Parathyroid adenoma (tissue), 2 donors: ENCODE results near the gene CDH1.

Experiments used
- H2AFZ ChIP-seq: fragments of 300-600 bp; sonication (generic); one replicate; pipeline ENCODE4 v1.7.0; 2017; ENCODE audit warnings: antibody characterized with exemption, mild to moderate bottlenecking
- H3K27ac ChIP-seq: fragments of 300-600 bp; sonication (generic); one replicate; pipeline ENCODE4 v1.7.0; 2017
- H3K27me3 ChIP-seq: fragments of 300-600 bp; sonication (generic); one replicate; pipeline ENCODE4 v1.7.0; 2017; ENCODE audit warnings: low read length; ENCODE audit not compliant: control insufficient read depth, insufficient read depth
- H3K36me3 ChIP-seq: fragments of 300-600 bp; sonication (generic); one replicate; pipeline ENCODE4 v1.7.0; 2017; ENCODE audit warnings: low read length; ENCODE audit not compliant: control insufficient read depth, insufficient read depth
- H3K4me1 ChIP-seq: fragments of 300-600 bp; sonication (generic); one replicate; pipeline ENCODE4 v1.7.0; 2017; ENCODE audit warnings: control low read depth
- H3K4me2 ChIP-seq: fragments of 300-600 bp; sonication (generic); one replicate; pipeline ENCODE4 v1.7.0; 2017; ENCODE audit warnings: low read length
- H3K4me3 ChIP-seq: fragments of 300-600 bp; sonication (generic); one replicate; pipeline ENCODE4 v1.7.0; 2017; ENCODE audit warnings: low read depth, low read length
- H3K79me2 ChIP-seq: fragments of 300-600 bp; sonication (generic); one replicate; pipeline ENCODE4 v1.7.0; 2017; ENCODE audit warnings: control low read depth
- H3K9ac ChIP-seq: fragments of 300-600 bp; sonication (generic); one replicate; pipeline ENCODE4 v1.7.0; 2017; ENCODE audit warnings: mild to moderate bottlenecking
- H3K9me3 ChIP-seq: fragments of 300-600 bp; sonication (generic); one replicate; pipeline ENCODE4 v1.7.0; 2017; ENCODE audit warnings: low read length; ENCODE audit not compliant: control insufficient read depth
- TF ChIP-seq, protein P1 (sequence below): fragments of 300-600 bp; sonication (generic); IDR thresholded peaks from one replicate; pipeline ENCODE4 v1.7.0; 2017; ENCODE audit warnings: antibody characterized with exemption, mild to moderate bottlenecking
- donor health status: primary hyperparathyroidism.

The CDH1 gene

DNA sequence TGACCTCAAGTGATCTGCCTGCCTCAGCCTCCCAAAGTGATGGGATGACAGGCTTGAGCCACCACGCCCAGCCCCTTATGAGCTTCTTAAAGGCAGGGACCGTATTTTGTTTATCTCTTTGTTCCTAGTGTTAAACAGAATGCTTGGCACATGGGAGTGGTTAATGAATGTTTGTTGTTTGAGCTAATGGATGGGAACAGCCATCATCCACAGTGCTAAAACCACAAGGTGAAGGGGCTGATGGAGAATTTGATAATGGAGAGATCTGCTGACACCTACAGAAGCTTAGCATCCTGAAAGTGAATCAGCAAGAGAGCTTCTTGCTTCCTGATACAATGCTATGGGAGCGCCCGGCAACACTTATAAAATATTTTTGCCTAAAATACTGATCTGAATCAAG, 8.6 kb upstream of the CDH1 start:
- Histone ChIP-seq H3K9ac (no peak overlapping the region), H3K27ac (peak overlapping the region; percentile 94), H3K9me3 (no peaks in the 10 kb centered on the region), H3K4me1 (peaks cover 16% of the 10 kb centered on the region), H3K36me3 (no peaks in the 10 kb centered on the region), H3K27me3 (no peaks in the 10 kb centered on the region), H2AFZ (no peak overlapping the region), H3K4me2 (peak overlapping the region; percentile 26), H3K79me2 (no peaks in the 10 kb centered on the region), H3K4me3 (peak overlapping the region; percentile 25)
- TF ChIP-seq, protein P1, sequence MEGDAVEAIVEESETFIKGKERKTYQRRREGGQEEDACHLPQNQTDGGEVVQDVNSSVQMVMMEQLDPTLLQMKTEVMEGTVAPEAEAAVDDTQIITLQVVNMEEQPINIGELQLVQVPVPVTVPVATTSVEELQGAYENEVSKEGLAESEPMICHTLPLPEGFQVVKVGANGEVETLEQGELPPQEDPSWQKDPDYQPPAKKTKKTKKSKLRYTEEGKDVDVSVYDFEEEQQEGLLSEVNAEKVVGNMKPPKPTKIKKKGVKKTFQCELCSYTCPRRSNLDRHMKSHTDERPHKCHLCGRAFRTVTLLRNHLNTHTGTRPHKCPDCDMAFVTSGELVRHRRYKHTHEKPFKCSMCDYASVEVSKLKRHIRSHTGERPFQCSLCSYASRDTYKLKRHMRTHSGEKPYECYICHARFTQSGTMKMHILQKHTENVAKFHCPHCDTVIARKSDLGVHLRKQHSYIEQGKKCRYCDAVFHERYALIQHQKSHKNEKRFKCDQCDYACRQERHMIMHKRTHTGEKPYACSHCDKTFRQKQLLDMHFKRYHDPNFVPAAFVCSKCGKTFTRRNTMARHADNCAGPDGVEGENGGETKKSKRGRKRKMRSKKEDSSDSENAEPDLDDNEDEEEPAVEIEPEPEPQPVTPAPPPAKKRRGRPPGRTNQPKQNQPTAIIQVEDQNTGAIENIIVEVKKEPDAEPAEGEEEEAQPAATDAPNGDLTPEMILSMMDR = no peak

DNA sequence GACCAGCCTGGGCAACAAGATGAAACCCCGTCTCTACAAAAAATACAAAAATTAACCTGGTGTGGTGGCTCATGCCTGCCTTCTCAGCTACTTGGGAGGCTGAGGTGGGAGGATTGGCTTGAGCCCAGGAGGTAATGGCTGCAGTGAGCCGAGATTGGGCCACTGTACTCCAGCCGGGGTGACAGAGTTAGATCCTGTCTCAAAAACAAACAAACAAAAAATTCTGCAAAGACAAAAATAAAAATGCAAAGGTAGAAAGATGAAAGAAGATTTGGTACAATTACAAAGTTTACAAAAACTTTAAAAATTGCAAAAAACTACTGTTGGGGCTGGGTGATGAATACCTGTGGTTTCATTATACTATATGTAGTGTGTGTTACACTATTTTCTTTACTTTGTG, 5.5 kb upstream of the CDH1 start:
- TF ChIP-seq, protein P1 = no peak
- H3K4me2 ChIP-seq = peak overlapping the region; percentile 63
- no peaks in the 10 kb centered on the region for H3K9me3 ChIP-seq
- no peaks in the 10 kb centered on the region for H3K36me3 ChIP-seq
- peak overlapping the region; percentile 6 for H3K4me3 ChIP-seq
- peaks cover 29% of the 10 kb centered on the region for H3K4me1 ChIP-seq
- no peaks in the 10 kb centered on the region for H3K79me2 ChIP-seq
- peak overlapping the region; percentile 97 for H3K27ac ChIP-seq
- H3K27me3 ChIP-seq = no peaks in the 10 kb centered on the region
- H3K9ac ChIP-seq = no peak overlapping the region
- H2AFZ ChIP-seq = no peak overlapping the region

DNA sequence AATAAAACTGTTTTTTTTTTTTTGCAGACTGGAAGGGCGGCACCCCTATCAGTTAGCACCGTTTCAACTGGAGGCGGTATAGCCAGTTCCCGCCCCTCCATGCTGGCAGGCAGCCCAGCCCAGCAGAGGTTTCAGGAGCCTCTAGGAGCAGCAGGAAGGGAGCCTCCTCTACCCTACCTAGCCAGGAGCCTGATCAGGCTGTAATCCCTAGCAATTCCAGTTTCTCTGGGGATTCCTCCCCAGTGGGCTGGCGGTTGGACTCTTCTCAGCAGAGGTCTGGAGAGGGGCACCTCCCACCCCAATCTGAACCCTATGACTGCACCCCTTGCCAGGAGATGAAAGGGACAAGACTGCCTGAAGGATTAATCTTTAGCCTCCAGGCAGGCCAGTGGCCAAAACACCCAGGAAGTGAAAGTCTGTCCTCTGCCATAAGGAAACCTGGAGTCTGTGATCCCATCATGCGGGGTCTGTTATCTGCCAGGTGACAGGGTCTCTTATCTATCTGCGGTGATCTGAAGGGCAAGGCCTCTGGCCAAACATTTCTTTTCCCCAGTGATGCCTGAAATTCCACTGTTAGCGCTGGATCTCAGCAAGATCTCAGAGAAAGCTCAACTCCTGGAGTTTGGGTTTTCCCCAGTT, 4.9 kb upstream of the CDH1 start:
- H2AFZ ChIP-seq = peak overlapping the region; percentile 43
- H3K4me1 ChIP-seq = peaks cover 29% of the 10 kb centered on the region
- peak overlapping the region; percentile 6 for H3K4me3 ChIP-seq
- no peaks in the 10 kb centered on the region for H3K9me3 ChIP-seq
- TF ChIP-seq, protein P1 = no peak
- peak overlapping the region; percentile 63 for H3K4me2 ChIP-seq
- H3K36me3 ChIP-seq = no peaks in the 10 kb centered on the region
- peak overlapping the region; percentile 97 for H3K27ac ChIP-seq
- H3K9ac ChIP-seq = no peak overlapping the region
- no peaks in the 10 kb centered on the region for H3K79me2 ChIP-seq
- H3K27me3 ChIP-seq = no peaks in the 10 kb centered on the region

DNA sequence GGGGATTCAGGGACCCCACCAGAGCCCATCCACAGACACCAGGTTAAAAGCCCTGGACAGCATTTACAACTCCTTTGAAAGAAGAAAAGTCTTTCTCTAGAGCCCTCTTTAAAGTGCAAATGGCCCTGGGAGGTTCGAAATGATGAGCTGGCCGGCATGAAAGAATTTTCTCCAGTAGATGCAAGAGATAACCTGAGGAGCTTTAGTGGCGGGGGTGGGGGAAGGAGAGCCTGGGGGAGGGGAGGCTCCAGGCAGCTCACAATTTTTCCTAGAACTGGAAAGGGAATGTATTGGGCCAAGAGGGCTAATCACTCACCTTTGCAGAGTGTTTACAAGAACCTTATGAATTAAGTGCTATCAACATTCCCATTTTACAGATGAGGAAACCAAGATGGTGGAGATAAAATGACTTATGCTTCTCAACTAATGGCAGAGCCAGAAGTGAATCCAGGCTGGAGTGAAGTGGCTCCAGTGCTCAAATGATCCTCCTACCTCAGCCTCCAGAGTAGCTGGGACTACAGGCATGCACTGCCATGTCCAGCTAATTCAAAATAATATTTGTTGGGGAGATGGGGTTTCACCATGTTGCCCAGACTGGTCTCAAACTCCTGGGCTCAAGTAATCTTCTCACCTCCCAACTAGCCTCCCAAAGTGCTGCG, 4.2 kb upstream of the CDH1 start:
- Histone ChIP-seq H3K4me2 (peak overlapping the region; percentile 63), H3K36me3 (no peaks in the 10 kb centered on the region), H3K9me3 (no peaks in the 10 kb centered on the region), H3K79me2 (peaks cover 5% of the 10 kb centered on the region), H3K27ac (peak overlapping the region; percentile 97), H2AFZ (peak overlapping the region; percentile 43), H3K9ac (no peak overlapping the region), H3K4me3 (peak overlapping the region; percentile 6), H3K27me3 (no peaks in the 10 kb centered on the region), H3K4me1 (peaks cover 29% of the 10 kb centered on the region)
- TF ChIP-seq, protein P1 = no peak
